Esophagus squamous epithelium (tissue), 5 donors: ENCODE data around the gene ELOVL6. TPM values are rescaled to one million over a fixed set of nuclear protein-coding genes. Genes with fewer than 3 reads are reported as not detected.

Source experiments
- DNase-seq: peaks from one replicate; lab custom pipeline; 2025; lab: John Stamatoyannopoulos, UW
- H3K27ac ChIP-seq, 4 donors: fragments of 200-600 bp; sonication (generic); one replicate each; pipeline ENCODE4 v1.5.1; 2016 to 2019; ENCODE audit warnings: mild to moderate bottlenecking in 1 of 4
- H3K27me3 ChIP-seq, 4 donors: fragments of 200-600 bp; sonication (generic); 1 replicate in 3 of 4; 2 replicates in 1 of 4; pipeline versions ENCODE4 v1.5.1 to v1.6.0; 2017 to 2021; ENCODE audit warnings: antibody characterized with exemption in 1 of 4
- H3K36me3 ChIP-seq, 3 donors: fragments of 200-600 bp; sonication (generic); one replicate each; pipeline ENCODE4 v1.5.1; 2016 to 2019
- H3K4me1 ChIP-seq, 3 donors: fragments of 200-600 bp; sonication (generic); one replicate each; pipeline ENCODE4 v1.5.1; 2017 to 2019
- H3K4me3 ChIP-seq, 4 donors: fragments of 200-600 bp; sonication (generic); 1 replicate in 3 of 4; 2 replicates in 1 of 4; pipeline ENCODE4 v1.5.1; 2016 to 2019; ENCODE audit warnings: mild to moderate bottlenecking in 2 of 4, moderate library complexity in 1 of 4
- H3K9me3 ChIP-seq, 3 donors: fragments of 200-600 bp; sonication (generic); one replicate each; pipeline ENCODE4 v1.5.1; 2016 to 2019
- POLR2A ChIP-seq, 4 donors: fragments of 450-650 bp; IDR thresholded peaks; one replicate each; pipeline ENCODE4 v1.6.1; 2017; ENCODE audit warnings: antibody characterized with exemption in 4 of 4, mild to moderate bottlenecking in 4 of 4, moderate library complexity in 3 of 4
- WGBS, 2 donors: methylation state at CpG; one replicate each; pipeline ENCODE4 v1.1.5; 2018; 5-methylcytosine and 5-hydroxymethylcytosine counted together
- intact Hi-C: fragments of 100-400 bp; cut with DNase I; formaldehyde crosslinking; loops from one replicate; pipeline ENCODE4 v1.15.0; 2022
- total RNA-seq, 4 donors: library from RNA; depleted of rRNA; stranded (reverse); fragments of >200 nt; gene quantifications; one replicate each; pipeline ENCODE4 v1.1.0, GENCODE V29; 2016
- TF ChIP-seq, protein P1 (sequence below), 6 experiments: fragments of 450-650 bp in 4 of 6; fragments of 200-600 bp in 2 of 6; sonication (generic) in 2 of 6; IDR thresholded peaks; one replicate each; pipeline ENCODE4 v1.5.1; 2016 to 2019; ENCODE audit warnings: antibody characterized with exemption in 6 of 6, mild to moderate bottlenecking in 4 of 6, moderate library complexity in 4 of 6
- donor health status: DM: yes; HTN: yes; CAD: no.

Gene ELOVL6
- total RNA-seq, 4 donors from 2014 or later: 13.0 to 39.5 (median 19.4) TPM

DNA sequence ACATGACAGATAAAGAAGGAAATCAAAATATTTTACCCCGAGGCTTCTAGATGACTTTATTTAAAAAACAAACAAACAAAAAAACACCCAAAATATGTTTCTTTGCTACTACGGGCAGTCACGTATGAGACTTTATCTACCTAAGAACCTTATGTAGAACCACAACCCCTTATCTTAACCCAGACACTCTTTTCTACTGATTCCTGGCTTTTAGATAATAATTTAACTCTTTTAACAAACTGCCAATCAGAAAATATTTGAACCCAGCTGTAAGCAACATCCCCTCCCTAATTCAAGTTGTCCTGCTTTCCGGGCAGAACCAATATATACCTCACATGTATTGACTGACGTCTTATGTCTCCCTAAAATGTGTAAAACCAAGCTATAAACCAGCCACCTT lies 15.4 kb downstream of the ELOVL6 start:
- 90% methylated on average over 5 of the region's 5 CpGs for WGBS, 2 donors
- no peak for DNase-seq
- no peaks in the 10 kb centered on the region for H3K9me3 ChIP-seq
- no peak overlapping the region for H3K4me3 ChIP-seq
- intact Hi-C loops: no loop called here
- peaks cover 0 to 12% (median 0%) of the 10 kb centered on the region in 3 donors for H3K36me3 ChIP-seq
- no peaks in the 10 kb centered on the region for H3K27me3 ChIP-seq
- no peak for TF ChIP-seq POLR2A (IDR thresholded peaks at IDR 0.05)
- TF ChIP-seq, protein P1, sequence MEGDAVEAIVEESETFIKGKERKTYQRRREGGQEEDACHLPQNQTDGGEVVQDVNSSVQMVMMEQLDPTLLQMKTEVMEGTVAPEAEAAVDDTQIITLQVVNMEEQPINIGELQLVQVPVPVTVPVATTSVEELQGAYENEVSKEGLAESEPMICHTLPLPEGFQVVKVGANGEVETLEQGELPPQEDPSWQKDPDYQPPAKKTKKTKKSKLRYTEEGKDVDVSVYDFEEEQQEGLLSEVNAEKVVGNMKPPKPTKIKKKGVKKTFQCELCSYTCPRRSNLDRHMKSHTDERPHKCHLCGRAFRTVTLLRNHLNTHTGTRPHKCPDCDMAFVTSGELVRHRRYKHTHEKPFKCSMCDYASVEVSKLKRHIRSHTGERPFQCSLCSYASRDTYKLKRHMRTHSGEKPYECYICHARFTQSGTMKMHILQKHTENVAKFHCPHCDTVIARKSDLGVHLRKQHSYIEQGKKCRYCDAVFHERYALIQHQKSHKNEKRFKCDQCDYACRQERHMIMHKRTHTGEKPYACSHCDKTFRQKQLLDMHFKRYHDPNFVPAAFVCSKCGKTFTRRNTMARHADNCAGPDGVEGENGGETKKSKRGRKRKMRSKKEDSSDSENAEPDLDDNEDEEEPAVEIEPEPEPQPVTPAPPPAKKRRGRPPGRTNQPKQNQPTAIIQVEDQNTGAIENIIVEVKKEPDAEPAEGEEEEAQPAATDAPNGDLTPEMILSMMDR (IDR thresholded peaks at IDR 0.05): no peak
- peaks cover 0 to 12% (median 0%) of the 10 kb centered on the region in 3 donors for H3K4me1 ChIP-seq
- H3K27ac ChIP-seq: no peak overlapping the region

DNA sequence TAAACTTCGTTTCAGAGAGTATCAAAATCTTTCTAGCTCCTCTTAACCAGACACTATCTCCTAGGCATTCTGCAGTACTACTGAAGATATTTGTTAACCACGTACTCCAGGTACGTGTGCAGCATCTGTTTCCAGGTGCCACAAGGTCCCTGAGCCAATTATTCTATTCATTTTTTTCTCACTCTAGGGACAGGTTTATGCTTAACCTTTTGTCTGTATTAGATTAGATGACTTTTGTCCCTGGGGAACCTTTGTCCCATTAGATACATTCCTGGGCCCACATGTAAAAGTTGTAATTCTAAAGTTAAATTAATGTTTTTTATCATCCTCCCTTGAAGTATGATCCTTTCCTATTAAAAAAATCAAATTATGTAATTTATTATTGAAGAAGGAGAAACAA lies 16.5 kb downstream of the ELOVL6 start:
- TF ChIP-seq, protein P1 (IDR thresholded peaks at IDR 0.05): no peak
- TF ChIP-seq POLR2A (IDR thresholded peaks at IDR 0.05): no peak
- H3K4me3 ChIP-seq: no peak overlapping the region
- WGBS, 2 donors: 88 to 90% methylated on average over 3 of the region's 3 CpGs
- intact Hi-C loops: no loop called here
- no peaks in the 10 kb centered on the region for H3K9me3 ChIP-seq
- H3K36me3 ChIP-seq: peaks cover 0 to 21% (median 0%) of the 10 kb centered on the region in 3 donors
- DNase-seq: no peak
- peaks cover 0 to 12% (median 0%) of the 10 kb centered on the region in 3 donors for H3K4me1 ChIP-seq
- no peak overlapping the region for H3K27ac ChIP-seq
- H3K27me3 ChIP-seq: no peaks in the 10 kb centered on the region

DNA sequence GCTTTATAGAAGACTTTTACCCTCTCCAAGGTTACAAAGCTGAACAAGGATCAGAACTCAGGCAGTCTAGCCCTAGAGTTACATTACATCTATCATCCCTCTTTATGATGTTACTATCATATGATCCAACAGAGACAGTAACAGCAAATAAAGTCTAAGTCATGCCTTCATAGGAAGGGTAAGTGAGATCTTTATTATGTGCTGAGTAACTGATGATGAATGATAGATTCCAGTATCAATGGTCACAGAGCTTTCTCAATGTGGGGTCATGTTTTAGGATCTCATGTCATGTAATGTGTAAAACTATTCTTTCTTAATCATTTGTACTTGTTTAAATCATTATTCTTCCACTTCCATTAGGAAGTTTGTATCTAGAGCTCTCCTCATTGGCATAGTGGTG lies 22.8 kb downstream of the ELOVL6 start:
- no peak for DNase-seq
- no peaks in the 10 kb centered on the region for H3K27me3 ChIP-seq
- no peak overlapping the region for H3K27ac ChIP-seq
- no peak overlapping the region for H3K4me3 ChIP-seq
- peaks cover 0 to 11% (median 0%) of the 10 kb centered on the region in 3 donors for H3K4me1 ChIP-seq
- intact Hi-C loops: no loop called here
- peaks cover 0 to 21% (median 0%) of the 10 kb centered on the region in 3 donors for H3K36me3 ChIP-seq
- no peaks in the 10 kb centered on the region for H3K9me3 ChIP-seq
- no peak for TF ChIP-seq POLR2A (IDR thresholded peaks at IDR 0.05)
- TF ChIP-seq, protein P1 (IDR thresholded peaks at IDR 0.05): no peak

DNA sequence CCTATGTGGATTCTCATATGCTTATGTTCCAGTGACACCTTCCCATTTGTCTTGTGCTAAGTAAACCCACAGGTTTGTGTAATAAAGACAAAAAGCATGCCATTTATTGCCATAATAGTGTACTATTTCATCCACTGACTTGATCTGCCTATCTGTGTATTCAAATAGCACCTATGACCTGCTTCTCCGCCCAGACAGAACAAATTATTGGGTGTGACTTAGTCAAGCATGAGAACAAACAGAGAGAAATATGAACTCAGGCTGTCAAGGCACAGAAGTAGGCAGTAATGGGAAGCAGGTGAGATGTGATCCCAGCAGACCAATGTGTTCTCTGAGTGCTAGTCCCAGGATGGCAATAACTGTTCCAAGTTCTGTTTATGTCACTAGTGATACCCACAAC lies 25.4 kb downstream of the ELOVL6 start:
- Histone ChIP-seq H3K4me3 (no peak overlapping the region), H3K36me3 (peaks cover 0 to 15% (median 0%) of the 10 kb centered on the region in 3 donors), H3K9me3 (no peaks in the 10 kb centered on the region), H3K27me3 (no peaks in the 10 kb centered on the region), H3K4me1 (peaks cover 0 to 11% (median 0%) of the 10 kb centered on the region in 3 donors), H3K27ac (no peak overlapping the region)
- TF ChIP-seq POLR2A (IDR thresholded peaks at IDR 0.05): no peak
- TF ChIP-seq, protein P1 (IDR thresholded peaks at IDR 0.05): no peak
- intact Hi-C loops: no loop called here
- no peak for DNase-seq
- WGBS, 2 donors: 71 to 100% methylated on average over 1 of the region's 1 CpG

DNA sequence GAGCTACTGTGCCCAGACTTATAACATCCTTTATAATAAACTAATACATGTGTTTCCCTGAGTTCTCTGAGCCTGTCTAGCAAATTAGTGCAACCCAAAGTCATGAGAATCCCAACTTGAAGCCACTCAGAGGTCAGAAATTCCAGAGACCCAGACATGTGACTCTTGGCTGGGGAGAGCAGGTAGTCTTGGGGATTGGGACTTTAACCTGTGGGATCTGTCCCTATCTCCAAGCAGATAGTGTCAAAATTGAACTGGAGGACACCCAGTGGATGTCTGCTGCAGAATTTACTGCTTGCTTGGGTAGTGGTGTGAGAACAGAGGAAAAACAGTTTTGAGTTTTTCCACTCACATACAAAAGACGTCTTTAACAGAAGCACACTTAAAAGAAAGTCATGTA lies 26.4 kb downstream of the ELOVL6 start:
- Histone ChIP-seq H3K4me3 (no peak overlapping the region), H3K27ac (no peak overlapping the region), H3K4me1 (peaks cover 0 to 11% (median 0%) of the 10 kb centered on the region in 3 donors), H3K36me3 (peaks cover 0 to 8% (median 0%) of the 10 kb centered on the region in 3 donors), H3K9me3 (no peaks in the 10 kb centered on the region), H3K27me3 (no peaks in the 10 kb centered on the region)
- intact Hi-C loops: no loop called here
- WGBS, 2 donors: 55 to 84% methylated on average over 1 of the region's 1 CpG
- TF ChIP-seq, protein P1 (IDR thresholded peaks at IDR 0.05): no peak
- TF ChIP-seq POLR2A (IDR thresholded peaks at IDR 0.05): no peak
- no peak for DNase-seq
